LNCAP (cell line): ENCODE results near the gene LLGL1.

Experiments used
- TF ChIP-seq, protein P1 (sequence below): fragments of 450-650 bp; IDR thresholded peaks from 2 replicates; pipeline ENCODE4 v1.5.1; 2017; ENCODE audit warnings: mild to moderate bottlenecking

The LLGL1 gene

DNA sequence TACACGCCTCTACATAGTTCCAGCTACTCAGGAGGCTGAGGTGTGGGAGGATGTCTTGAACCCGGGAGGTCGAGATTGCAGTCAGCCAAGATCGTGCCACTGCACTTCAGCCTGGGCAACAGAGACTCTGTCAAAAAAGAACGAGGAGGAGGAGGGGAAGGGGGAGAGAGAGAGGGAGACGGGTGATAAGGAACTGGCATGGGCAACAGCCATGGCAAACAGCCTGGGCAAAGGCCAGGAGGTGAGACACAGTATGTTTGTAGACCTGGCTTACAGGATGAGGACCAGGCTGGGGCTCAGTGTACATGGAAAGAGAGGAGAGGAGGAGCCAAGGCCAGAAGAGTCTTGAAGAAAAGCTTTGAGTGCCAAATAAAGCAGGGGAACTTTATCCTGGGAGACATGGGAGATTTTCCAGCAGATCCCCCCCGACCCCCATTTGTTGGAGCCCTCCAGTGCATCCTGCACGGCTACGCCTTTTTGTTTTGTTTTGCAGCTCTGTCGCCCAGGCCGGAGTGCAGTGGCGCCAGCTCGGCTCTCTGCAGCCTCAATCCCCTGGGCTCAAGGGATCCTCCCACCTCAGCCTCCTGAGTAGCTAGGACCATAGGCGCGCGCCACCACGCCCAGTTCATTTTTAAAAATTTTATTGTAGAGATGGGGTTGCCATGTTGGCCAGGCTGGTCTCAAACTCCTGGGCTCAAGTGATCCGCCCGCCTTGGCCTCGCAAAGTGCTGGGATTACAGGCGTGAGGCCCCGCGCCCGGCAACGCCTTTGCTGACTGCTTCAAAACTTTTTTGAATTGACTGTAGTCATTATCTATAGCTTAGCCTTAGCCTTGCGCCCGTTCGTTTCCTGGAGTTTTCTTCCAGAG, 43.1 kb upstream of the LLGL1 start:
- TF ChIP-seq, protein P1, sequence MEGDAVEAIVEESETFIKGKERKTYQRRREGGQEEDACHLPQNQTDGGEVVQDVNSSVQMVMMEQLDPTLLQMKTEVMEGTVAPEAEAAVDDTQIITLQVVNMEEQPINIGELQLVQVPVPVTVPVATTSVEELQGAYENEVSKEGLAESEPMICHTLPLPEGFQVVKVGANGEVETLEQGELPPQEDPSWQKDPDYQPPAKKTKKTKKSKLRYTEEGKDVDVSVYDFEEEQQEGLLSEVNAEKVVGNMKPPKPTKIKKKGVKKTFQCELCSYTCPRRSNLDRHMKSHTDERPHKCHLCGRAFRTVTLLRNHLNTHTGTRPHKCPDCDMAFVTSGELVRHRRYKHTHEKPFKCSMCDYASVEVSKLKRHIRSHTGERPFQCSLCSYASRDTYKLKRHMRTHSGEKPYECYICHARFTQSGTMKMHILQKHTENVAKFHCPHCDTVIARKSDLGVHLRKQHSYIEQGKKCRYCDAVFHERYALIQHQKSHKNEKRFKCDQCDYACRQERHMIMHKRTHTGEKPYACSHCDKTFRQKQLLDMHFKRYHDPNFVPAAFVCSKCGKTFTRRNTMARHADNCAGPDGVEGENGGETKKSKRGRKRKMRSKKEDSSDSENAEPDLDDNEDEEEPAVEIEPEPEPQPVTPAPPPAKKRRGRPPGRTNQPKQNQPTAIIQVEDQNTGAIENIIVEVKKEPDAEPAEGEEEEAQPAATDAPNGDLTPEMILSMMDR, result no peak

DNA sequence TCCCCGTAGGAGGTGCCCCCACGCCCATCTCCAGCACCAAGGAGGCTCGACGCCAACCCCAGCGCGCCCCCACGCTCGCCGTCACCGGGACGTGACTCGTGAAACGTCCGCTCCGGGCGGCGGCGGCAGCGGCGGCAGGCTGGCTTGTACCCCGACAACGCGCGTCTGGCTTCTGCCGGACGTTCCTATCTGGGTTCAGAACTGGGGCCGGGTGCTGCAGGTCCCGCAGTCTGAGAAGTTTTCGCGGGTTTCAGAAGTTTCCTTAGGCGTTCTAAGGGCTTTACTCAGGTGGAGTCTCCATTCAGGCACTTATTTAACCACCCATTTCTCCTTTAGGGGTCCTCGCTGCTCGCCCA, 42.5 kb upstream of the LLGL1 start:
- TF ChIP-seq, protein P1, result no peak

DNA sequence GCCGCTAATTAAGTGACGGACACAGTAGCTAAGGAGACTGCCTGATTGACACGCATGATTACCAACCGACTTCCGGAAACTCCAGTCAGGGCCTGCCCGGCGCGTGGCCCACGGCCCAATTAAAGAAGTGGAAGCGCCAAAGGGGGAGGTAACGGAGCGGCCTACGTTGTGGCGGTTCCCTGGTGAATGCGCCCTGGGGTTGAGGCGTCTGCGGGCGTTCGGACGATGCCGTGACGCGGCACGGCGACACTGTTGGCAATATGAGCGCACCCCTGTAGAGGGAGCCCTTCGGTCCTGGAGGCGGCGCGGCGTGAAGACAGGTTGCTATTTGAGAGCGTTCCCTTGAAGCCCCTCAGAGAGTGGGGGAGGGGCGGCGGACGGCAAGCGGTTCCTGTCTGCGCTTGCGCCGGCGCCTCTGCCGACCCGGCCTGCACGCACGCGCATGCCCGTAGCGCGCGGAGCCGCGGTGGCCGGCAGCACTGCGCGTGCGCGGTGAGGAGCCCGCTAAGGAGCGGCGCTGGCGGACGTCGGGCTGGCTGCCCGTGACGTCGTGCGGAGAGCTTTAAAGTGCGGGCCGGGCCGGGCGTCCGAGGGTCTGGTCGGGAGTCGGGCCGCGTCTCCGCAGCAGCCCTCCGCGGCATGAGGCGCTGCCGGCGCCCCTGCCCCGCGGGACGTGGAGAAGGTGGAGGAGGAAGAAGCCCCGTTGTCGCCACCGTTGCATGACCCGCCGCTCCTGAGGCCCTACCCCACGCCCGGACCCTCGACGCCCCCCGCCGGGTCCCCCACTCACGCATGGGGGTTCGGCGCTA, 41.9 kb upstream of the LLGL1 start, which contains the start of gene ALKBH5:
ALKBH5 (plus strand) TSS at position 495 of the 809 bp plus-strand sequence. CDS start 416 bp downstream, outside the sequence.
- TF ChIP-seq, protein P1, result peak; percentile 27; the same call in 1 of the 2 replicates

DNA sequence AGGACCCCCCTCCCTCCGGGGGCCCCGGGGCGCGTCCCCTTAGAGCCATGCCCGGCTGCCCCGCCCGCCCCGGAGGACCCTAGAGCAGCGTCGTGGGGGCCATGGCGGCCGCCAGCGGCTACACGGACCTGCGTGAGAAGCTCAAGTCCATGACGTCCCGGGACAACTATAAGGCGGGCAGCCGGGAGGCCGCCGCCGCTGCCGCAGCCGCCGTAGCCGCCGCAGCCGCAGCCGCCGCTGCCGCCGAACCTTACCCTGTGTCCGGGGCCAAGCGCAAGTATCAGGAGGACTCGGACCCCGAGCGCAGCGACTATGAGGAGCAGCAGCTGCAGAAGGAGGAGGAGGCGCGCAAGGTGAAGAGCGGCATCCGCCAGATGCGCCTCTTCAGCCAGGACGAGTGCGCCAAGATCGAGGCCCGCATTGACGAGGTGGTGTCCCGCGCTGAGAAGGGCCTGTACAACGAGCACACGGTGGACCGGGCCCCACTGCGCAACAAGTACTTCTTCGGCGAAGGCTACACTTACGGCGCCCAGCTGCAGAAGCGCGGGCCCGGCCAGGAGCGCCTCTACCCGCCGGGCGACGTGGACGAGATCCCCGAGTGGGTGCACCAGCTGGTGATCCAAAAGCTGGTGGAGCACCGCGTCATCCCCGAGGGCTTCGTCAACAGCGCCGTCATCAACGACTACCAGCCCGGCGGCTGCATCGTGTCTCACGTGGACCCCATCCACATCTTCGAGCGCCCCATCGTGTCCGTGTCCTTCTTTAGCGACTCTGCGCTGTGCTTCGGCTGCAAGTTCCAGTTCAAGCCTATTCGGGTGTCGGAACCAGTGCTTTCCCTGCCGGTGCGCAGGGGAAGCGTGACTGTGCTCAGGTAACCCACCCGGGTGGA, 41.0 kb upstream of the LLGL1 start:
- TF ChIP-seq, protein P1, result no peak

DNA sequence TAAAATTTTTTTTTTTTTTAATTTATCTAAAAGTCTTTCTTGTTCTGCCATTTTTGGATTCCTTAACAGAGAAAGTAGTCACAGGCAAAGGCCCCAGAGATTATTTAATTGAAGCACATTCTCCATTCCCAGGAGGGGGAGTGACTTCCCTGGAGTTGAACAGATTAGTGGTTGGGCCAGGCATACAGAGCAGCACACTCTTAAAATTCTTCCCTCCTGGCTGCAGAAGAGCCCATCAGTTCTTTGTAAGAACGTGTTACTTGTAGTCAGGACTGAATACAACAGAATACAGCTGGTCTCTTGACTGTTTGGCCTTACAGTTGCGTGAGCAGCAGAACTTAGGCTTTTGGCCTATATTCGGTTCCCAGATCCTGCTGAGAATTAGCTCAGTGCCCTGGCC, 40.0 kb upstream of the LLGL1 start:
- TF ChIP-seq, protein P1, result no peak

DNA sequence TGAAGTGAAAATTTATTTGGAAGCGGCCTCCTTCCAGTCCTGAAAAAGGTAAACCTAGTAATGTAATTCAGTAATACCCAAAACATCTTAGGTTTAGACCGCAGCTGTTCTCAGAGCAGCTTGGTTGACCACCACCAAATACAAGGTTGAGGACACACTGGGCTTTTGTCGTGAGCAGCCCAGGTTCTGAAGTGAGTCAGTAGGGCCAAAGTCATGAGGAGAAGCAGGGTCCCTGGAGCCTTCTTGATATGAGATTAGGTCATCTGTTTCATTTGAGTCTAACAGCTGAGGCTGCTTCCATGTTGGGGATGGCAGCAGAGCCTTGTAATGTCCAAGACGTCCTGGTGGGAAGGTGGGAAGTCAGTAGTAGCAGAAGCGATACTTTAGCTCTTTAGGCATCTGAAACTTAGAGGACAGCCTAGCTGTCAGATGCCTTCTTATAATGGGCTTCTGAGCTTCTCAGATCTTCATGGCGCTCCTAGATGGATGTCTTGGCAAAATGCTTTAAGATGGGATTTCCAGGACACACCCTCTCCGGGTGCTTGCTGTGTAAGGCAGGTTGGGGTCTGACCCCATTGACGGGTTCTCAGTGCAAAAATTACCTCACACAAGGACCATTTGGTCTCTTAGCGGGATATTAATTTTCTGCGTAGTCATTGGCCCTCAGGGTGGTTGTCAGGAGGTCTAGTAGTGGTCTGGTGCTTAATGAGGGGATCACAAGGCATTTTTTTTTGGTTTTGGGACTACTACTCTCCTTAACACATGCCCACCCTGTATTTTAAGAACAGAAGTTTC, 39.4 kb upstream of the LLGL1 start:
- TF ChIP-seq, protein P1, result no peak
